NCI-H1105 (cell line): ENCODE measurements around the gene SGK1.

Experiments used
- DNase-seq: peaks from one replicate; lab custom pipeline; 2025; lab: John Stamatoyannopoulos, UW

Gene SGK1

DNA sequence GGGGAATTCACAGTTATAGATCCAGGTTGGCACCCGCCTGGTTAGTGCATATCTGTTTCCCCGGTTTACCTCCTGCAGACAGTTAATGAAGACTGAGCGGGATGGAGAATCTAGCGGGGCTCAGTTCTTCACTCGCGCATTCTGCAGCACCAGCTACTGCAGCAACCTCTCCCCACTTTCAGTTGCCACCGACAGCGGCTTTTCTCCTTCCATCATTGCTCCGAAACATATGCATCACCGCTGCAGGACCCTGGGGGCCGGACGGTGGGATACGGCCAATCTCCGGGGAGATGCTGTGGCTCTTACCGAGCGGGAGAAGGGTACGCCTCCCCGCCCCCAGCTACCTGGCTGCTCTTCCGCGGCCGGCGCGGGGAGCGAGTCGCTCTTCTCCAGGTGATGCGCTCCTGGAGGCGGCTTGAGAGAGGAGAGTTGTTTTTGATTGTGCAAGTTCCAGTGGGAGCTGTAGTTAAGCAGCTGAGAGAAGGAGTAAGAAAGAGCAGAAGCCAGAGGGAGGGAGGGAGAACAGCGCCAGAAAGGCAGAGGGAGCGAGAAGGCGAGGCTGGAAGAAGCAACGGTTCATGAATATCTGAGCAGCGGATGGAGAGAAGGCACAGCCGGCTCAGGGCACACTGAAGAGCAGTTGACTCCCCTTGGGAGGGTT is at the start of gene SGK1:
Gene SGK1, minus strand, starts transcription at position 642 of the 661 bp plus-strand sequence. CDS start 652 bp downstream, outside the sequence.
- no peak for DNase-seq

DNA sequence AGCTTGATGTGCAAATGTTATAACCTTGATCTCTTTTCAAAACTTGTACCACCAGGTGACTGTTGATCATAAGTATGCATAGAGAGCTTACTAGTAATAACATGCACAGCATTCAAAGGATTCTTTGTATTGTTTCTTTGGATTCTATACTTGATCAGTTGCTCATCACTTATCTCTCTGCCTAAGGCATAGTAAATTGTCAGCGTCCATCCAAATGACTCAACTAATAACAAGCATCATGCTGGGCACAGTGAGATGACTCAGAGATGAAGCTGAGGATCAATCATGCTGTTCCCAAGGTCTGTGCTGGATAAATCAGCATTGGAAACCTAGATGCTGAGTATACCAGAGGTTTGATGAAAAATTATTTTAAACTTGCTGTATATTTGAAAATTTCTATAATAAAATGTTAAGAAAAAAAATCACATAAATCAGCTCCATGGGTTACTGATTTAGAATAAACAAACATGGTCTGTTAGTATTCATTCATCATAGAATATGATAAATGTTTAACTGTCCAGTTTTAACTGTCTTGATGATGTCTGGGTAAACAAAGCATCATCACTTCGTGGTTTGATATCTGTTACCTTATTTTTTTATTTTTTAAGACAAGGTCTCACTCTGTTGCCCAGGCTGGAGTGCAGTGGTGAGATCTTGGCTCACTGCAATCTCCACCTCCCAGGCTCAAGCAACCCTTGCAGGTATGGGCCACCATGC is 45.6 kb upstream of the SGK1 start:
- DNase-seq, result no peak

DNA sequence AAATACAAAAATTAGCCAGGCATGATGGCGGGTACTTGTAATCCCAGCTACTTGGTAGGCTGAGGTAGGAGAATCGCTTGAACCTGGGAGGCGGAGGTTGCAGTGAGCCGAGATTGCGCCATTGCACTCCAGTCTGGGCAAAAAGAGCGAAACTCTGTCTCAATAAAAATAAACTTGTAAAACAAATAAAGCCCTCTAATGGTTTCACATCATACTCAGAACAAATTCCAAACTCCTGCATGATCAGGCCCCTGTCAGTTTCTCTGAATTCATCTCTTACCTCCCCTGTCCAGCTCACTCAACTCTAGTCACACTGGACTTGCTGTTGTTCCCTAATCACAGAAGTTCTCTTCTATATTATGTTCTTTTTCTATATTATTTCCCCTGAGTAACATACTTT is 43.1 kb upstream of the SGK1 start:
- DNase-seq, result no peak

DNA sequence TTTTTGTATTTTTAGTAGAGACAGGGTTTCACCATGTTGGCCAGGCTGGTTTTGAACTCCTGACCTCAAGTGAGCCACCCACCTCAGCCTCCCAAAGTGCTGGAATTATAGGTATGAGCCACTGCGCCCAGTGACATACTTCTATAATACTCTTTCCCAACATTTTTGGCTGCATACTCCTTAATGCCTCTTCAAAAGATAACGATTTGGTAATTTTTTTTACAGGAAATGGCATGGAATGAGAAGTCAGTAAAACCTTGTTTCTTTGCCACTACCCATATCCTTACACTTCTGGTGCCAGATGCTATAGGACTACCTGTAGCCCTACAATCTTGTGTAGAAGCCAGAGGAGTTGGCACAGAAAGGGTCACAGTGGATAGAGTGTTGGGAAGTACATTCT is 41.4 kb upstream of the SGK1 start:
- no peak for DNase-seq

DNA sequence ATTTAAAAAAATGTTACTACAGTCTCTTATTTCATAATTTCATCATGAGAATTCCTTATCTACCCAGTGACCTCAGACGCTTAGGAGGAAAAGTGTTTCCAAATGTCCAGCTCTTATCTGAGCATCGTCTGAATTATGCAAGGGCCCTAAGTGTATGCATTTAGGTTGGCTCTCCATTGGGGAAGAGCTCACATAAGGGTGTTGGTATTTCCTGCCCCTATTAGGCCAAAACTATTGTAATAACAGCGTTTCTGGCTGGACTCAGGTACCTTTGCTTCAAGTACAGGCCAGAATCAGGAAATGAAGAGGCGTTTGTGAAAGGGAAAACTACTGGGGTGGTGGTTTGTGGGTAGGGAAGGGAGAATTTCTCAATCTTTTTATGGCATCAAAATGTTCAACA is 40.4 kb upstream of the SGK1 start:
- no peak for DNase-seq

GRCh38 chr6:134357022-134357487 is 39.1 kb upstream of the SGK1 start:
- DNase-seq, result no peak

DNA sequence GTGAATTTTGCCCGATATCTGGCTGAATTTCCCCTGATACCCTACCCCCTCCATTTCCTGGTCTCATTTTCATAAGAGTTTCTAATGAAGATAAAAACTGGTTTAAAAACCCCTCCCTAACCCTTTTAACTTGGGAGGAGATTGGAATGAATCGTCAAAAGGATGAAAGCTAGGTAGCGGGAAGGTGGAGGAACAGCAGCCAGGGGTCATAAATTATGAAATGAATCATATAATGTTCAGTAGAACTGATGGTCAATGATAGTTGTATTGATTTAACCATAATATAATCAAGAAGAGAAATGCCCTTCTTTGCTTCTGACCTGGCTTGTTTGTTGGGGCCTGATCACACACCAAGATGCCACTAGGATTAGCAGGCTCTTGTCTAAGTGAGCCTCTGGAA is 38.5 kb upstream of the SGK1 start:
- no peak for DNase-seq

GRCh38 chr6:134352786-134353480 is 35.0 kb upstream of the SGK1 start:
- no peak for DNase-seq

DNA sequence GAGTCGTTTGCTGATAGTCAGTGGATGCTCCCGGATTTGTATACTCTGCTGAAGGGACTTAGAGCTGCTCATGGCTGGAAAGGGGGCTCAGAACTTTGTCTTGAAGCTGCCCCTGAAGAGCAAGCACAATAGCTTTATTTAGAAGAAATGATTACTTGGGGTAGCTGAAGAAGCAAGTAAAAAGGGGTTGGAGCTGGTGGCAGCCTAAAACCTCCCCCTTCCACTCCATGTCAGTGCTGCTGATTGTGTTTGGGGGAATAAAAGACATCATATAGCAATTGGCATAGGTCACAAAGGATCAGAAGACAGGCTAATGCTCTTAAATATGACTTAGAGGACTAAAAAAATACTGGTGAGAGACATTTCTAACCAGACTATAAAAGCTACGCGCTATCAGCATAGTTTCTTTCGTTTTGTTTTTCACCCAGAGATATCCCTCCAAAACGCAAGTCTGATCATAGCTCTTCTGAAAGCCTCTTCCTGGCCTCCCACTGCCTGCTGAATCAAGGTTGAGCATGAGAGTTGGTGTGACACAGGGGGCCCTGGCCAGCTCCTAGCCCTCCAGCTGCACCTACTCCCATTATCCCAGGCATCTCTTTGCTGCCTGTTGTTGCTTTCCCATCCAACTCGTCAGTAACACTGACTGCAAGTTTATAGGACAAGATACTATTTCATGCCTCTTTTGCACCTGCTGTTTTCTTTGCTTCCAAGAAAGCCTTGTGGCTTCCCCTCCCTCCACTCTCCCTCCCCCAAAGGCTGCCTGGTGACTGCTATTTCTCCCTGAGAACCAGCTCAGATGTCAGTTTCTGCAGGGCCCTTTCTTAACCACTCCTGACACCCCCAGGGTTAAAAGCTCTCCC is 33.9 kb upstream of the SGK1 start:
- no peak for DNase-seq

GRCh38 chr6:134347885-134348805 is 30.2 kb upstream of the SGK1 start:
- DNase-seq, result no peak

- DNase-seq, result no peak
Observed at GRCh38 chr6:134346932-134347545, 29.1 kb upstream of the SGK1 start.

DNA sequence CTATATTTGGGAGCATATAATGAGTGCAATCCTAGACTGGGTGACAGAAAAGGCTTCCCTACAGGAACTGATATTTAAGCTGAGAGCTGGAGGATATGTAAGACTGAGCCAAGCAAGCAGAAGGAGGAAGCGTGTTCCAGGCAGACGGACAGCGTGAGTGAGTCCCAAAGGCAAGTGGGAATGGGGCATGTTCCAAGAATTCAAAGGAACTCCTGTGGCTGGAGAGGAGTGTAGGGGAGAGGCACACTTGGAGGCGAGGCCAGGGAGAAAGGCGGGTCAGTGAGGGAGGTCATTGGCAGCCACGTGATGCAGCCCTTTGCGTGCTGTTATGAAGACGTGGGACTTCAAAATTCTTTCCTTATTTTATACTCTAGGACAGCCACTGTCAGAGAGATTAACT is 27.9 kb upstream of the SGK1 start:
- no peak for DNase-seq

GRCh38 chr6:134343066-134343465 is 25.2 kb upstream of the SGK1 start:
- no peak for DNase-seq

GRCh38 chr6:134341999-134342567 is 24.2 kb upstream of the SGK1 start:
- no peak for DNase-seq

DNA sequence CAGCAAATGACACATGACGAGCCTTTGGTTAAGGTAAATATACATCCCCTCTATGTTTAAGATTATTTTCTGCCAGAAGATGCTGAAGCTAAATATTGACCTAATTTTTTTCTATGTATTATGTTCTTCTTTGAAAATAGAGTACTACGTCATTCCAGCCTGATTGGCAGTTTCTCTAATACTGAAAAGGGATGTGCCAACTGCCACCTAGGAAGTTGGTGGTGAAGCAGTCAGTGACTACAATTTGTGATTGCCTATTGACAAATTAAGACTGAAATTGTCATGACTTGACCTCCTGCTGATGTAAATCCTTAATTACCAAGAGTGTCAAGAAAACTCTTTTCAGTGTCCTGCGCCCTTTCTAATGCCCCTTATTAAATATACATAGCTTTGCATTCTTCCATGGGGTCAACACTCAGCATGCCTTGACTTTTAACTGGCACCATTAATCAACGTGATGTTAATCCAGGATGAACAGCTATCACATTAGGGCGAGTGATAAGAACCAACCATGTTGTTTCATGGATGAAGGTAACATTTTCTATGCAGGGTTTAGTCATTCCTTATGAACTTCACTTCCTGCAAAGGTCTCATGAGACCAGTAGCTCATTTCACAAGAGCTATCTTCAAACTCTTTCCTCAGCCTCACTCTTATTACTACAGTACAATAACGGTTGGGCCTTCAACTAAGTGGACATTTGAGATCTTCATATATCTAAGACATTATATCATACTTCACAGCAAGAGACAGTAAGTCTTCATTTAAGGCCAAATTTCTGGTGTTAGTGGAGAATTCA is 22.5 kb upstream of the SGK1 start:
- no peak for DNase-seq

- no peak for DNase-seq
Observed at GRCh38 chr6:134339216-134339615, 21.3 kb upstream of the SGK1 start.

DNA sequence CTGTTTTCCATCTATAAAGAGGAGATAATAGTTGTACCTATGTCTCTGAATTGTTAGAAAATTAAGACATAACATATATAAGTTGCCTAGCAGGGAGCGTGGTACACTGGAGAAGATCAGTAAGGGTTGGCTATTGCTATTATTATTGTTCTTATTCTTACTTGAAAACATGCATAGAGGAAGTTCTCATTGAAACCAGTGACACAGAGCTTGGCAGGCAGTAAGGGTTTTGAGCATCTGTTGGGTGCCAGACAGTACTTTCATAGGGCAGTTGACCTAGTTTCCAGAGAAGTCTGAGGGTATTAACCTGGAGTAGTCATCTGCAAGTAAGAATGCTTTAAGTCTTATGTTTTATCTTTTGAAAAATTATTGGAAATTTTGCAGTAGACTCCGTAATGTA is 13.3 kb upstream of the SGK1 start:
- no peak for DNase-seq

DNA sequence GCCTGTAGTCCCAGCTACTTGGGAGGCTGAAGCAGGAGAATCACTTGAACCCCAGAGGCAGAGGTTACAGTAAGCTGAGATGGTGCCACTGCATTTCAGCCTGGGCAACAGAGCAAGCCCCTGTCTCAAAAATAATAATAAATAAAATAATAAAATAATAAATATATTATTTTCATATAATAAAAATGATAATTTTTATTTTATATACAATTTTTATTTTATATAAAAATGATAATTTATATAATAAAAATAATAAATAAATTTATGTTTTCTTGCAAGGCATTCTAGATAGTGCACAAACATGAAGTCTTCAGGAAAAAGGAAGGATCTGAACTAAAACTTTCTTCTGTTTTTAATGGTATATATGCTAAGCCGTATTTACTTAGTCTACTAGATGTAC is 12.6 kb upstream of the SGK1 start:
- no peak for DNase-seq

GRCh38 chr6:134328792-134329191 is 10.9 kb upstream of the SGK1 start:
- DNase-seq, result no peak
